ENCODE data around the gene EVA1C. TPM values are rescaled to one million over a fixed set of nuclear protein-coding genes. Genes with fewer than 3 reads are reported as not detected.
"Not testable (repeated sequence)": the region's sequence is repeated elsewhere in the genome, so short reads cannot be mapped to it uniquely, and the experiment has no call there.

EVA1C gene
- total RNA-seq, 1 donor from 2014 or later = 8.2 TPM

DNA sequence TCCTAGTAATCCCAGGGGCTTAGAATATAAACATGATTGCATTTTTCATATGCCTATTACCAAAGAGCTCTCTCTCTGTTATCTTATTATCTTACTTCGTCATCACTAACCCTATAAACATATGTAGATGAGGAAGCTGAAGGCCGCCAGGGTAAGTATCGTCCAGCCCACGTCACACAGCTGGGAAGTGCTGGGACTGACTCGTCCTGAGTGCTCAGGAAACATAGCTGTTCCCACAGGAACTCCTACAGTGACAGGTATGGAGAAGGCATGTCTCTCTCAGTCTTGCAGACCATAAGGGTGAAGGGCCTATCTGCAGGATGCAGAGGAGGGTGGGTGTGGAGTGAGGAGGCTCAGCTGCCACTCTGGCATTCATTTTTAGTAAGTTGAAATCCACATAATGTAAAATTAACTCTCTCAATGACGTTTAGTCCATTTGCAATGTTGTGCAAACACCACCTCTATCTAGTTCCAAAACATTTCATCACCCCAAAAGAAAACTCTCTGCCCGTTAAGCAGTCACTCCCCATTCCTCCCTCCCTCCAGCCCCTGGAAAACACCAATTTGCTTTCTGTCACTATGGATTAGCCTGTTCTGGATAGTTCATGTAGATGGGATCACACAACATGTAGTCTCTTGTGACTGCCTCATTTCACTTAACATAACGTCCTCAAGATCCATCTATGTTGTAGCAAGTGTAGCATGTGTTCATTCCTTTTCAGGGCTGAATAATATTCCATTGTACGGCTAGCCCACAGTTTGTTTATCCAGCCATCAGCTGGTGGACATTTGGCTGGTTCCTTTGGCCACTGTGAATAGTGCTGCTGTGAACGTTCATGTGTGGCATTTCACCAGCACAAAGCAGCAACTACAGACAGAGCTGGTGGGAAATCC lies 104.5 kb downstream of the EVA1C start:
- no peak overlapping the region for H3K4me3 Mint-ChIP-seq
- no peaks in the 10 kb centered on the region for H3K9me3 Mint-ChIP-seq
- no peak overlapping the region for H3K27ac Mint-ChIP-seq
- H3K4me1 Mint-ChIP-seq = no peaks in the 10 kb centered on the region
- H3K27me3 Mint-ChIP-seq = no peaks in the 10 kb centered on the region
- H3K36me3 Mint-ChIP-seq (ENCODE audit: low read depth) = no peaks in the 10 kb centered on the region
- no peak for DNase-seq
- intact Hi-C loops (cut with micrococcal nuclease) = no loop called here

DNA sequence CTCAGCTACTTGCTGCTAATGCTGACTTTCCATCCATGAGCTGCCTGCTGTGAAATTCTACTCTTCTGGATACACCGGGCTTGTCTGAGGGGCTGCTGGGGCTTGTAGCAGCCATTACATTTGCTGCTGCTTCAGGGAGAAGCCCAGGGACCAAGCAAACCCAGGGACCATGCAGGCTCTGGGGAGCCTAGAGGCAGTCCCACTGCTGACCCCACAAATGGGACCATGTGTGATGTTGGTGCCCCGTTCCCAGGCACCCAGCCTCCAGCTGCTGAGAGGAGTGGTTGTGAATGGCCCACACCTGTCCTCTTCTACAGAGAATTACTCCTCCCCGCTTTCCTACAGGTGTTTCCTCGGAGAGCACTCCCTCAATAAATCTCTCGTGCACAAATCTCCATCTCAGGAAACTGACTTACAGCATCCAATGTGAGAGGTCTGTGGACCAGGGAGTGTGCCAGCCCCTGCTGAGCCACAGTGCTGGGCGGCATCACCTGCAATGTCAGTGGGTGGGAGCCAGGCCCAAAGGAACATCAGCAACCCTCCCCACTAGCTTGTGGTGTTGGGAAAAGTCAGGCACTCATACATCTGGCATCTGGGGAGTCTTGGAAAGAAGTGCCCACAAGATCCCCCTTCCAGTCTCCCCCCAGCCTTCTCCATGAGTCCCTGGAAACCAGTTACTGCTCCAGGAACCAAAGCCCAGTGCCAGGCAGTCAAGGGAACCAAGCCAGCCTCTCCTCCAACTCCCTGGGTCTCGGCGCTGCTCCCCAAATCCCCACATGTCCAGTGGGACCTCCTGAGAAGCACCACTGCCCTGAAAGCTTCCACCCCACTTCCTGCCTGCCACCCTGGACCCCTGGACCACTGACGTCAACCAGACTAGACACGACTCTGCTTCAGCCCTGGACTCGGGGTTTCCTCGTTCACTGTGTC lies 107.7 kb downstream of the EVA1C start:
- no peaks in the 10 kb centered on the region for H3K9me3 Mint-ChIP-seq
- no peak overlapping the region for H3K4me3 Mint-ChIP-seq
- no peaks in the 10 kb centered on the region for H3K4me1 Mint-ChIP-seq
- H3K27me3 Mint-ChIP-seq = no peaks in the 10 kb centered on the region
- no peaks in the 10 kb centered on the region for H3K36me3 Mint-ChIP-seq (ENCODE audit: low read depth)
- H3K27ac Mint-ChIP-seq = no peak overlapping the region
- DNase-seq = no peak
- intact Hi-C loops (cut with micrococcal nuclease) = no loop called here

DNA sequence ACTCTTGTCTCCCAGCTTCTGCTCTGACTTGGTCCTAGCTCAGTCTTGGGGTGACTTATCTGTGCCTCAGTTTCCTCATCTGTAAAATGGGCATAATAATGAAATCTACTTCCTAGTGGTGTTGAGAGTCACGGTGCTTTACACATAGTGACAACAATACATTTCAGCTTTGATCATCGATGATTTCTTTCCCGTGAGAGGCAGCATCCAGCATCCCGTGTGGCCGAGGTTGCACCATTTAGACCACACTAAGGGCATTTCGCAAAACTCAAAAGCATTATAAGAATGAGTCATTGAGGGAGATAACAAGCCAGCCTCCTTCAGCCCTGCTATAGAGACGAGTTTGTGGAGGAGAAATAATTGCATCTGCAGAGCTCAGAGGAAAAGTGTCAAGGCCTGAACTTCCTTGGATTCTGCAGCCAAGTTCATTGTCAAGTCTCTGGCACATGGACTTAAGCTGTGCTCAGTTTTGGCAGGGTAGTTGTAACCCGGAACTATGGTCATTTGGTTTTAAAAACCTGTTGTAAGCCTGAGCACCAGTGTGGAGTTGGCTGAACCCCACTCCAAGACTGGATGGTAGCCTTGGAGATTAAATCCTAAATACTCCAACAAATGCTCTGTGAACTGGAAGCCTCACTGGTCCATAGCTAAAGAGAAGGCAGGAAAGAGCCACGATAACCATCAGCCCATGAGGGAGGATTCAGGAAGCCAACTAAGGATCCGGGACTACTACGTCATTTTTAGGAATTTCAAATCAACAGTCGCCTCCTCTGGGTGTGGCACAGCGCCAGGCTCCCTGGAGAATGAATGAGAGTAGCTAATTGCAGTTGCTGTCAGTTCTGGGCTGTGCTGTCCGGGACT lies 108.6 kb downstream of the EVA1C start:
- Mint-ChIP-seq H3K36me3 (ENCODE audit: low read depth) (no peaks in the 10 kb centered on the region), H3K4me1 (no peaks in the 10 kb centered on the region), H3K4me3 (no peak overlapping the region), H3K27me3 (no peaks in the 10 kb centered on the region), H3K9me3 (no peaks in the 10 kb centered on the region), H3K27ac (no peak overlapping the region)
- intact Hi-C loops (cut with micrococcal nuclease) = no loop called here
- DNase-seq = no peak

DNA sequence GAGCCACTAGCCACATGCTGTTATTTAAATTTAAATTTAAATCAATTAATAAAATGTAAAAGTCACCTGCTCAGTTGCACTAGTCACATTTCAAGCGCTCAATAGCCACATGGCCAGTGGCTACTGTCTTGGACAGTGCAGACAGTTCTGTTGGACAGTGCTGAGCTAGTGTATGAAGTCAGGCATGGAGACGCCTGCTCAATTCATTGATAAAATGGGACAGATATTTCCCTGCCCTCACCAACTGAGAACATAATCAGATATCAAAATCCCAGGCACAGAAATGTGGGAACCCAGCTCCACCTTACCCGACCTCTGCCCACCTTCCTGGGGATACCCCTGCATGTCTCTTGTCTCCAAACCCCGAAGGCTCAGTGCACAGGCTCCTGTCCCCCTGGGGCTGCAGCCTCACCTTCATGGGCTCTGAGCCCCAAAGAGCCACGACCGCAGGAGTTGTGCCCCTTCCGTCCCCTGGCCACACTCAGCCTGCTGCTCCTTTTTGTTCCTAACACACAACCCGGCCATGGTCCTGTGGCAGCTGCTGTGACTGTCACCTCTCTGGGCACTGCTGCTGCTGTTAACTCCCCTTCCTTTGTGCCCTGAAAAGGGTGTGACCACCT lies 109.3 kb downstream of the EVA1C start:
- DNase-seq = no peak
- Mint-ChIP-seq H3K27me3 (no peaks in the 10 kb centered on the region), H3K9me3 (no peaks in the 10 kb centered on the region), H3K4me1 (no peaks in the 10 kb centered on the region), H3K36me3 (ENCODE audit: low read depth) (no peaks in the 10 kb centered on the region), H3K27ac (no peak overlapping the region), H3K4me3 (no peak overlapping the region)
- intact Hi-C loops (cut with micrococcal nuclease) = no loop called here

GRCh38 chr21:32523463-32523862 lies 111.0 kb downstream of the EVA1C start:
- H3K4me3 Mint-ChIP-seq = no peak overlapping the region
- no peaks in the 10 kb centered on the region for H3K9me3 Mint-ChIP-seq
- DNase-seq = no peak
- H3K4me1 Mint-ChIP-seq = no peaks in the 10 kb centered on the region
- H3K27me3 Mint-ChIP-seq = no peaks in the 10 kb centered on the region
- intact Hi-C loops (cut with micrococcal nuclease) = no loop called here
- no peak overlapping the region for H3K27ac Mint-ChIP-seq
- H3K36me3 Mint-ChIP-seq (ENCODE audit: low read depth) = no peaks in the 10 kb centered on the region

GRCh38 chr21:32523988-32524719 lies 111.6 kb downstream of the EVA1C start:
- Mint-ChIP-seq H3K4me1 (no peaks in the 10 kb centered on the region), H3K36me3 (ENCODE audit: low read depth) (no peaks in the 10 kb centered on the region), H3K27ac (no peak overlapping the region), H3K4me3 (no peak overlapping the region), H3K27me3 (no peaks in the 10 kb centered on the region), H3K9me3 (no peaks in the 10 kb centered on the region)
- intact Hi-C loops (cut with micrococcal nuclease) = no loop called here
- no peak for DNase-seq

GRCh38 chr21:32525282-32525681 lies 112.8 kb downstream of the EVA1C start:
- Mint-ChIP-seq H3K27me3 (no peaks in the 10 kb centered on the region), H3K4me3 (no peak overlapping the region), H3K27ac (no peak overlapping the region), H3K4me1 (no peaks in the 10 kb centered on the region), H3K36me3 (ENCODE audit: low read depth) (no peaks in the 10 kb centered on the region), H3K9me3 (no peaks in the 10 kb centered on the region)
- no peak for DNase-seq
- intact Hi-C loops (cut with micrococcal nuclease) = no loop called here

GRCh38 chr21:32529679-32530078 lies 117.2 kb downstream of the EVA1C start:
- no peak for DNase-seq

GRCh38 chr21:32530809-32531208 lies 118.3 kb downstream of the EVA1C start:
- not testable (repeated sequence) for DNase-seq

More at GRCh38 chr21:32529679-32530078, 117.2 kb downstream of the EVA1C start:
- no peak overlapping the region for H3K4me3 Mint-ChIP-seq
- H3K27me3 Mint-ChIP-seq = no peaks in the 10 kb centered on the region
- no peaks in the 10 kb centered on the region for H3K9me3 Mint-ChIP-seq
- H3K36me3 Mint-ChIP-seq (ENCODE audit: low read depth) = no peaks in the 10 kb centered on the region
- H3K4me1 Mint-ChIP-seq = no peaks in the 10 kb centered on the region
- intact Hi-C loops (cut with micrococcal nuclease) = no loop called here
- no peak overlapping the region for H3K27ac Mint-ChIP-seq

GRCh38 chr21:32531561-32531960 lies 119.1 kb downstream of the EVA1C start:
- H3K27me3 Mint-ChIP-seq; H3K9me3 Mint-ChIP-seq; DNase-seq; H3K4me1 Mint-ChIP-seq; H3K36me3 Mint-ChIP-seq (ENCODE audit: low read depth); intact Hi-C loops (cut with micrococcal nuclease); H3K4me3 Mint-ChIP-seq; H3K27ac Mint-ChIP-seq: not testable (repeated sequence)

More at GRCh38 chr21:32530809-32531208, 118.3 kb downstream of the EVA1C start:
- H3K27me3 Mint-ChIP-seq; H3K27ac Mint-ChIP-seq; H3K9me3 Mint-ChIP-seq; H3K4me1 Mint-ChIP-seq; intact Hi-C loops (cut with micrococcal nuclease); H3K36me3 Mint-ChIP-seq (ENCODE audit: low read depth); H3K4me3 Mint-ChIP-seq: not testable (repeated sequence)

GRCh38 chr21:32532636-32533035 lies 120.1 kb downstream of the EVA1C start:
- H3K9me3 Mint-ChIP-seq = no peaks in the 10 kb centered on the region
- no peak overlapping the region for H3K4me3 Mint-ChIP-seq
- no peak for DNase-seq
- H3K36me3 Mint-ChIP-seq (ENCODE audit: low read depth) = no peaks in the 10 kb centered on the region
- intact Hi-C loops (cut with micrococcal nuclease) = no loop called here
- no peak overlapping the region for H3K27ac Mint-ChIP-seq
- peaks cover 2% of the 10 kb centered on the region for H3K27me3 Mint-ChIP-seq
- peaks cover 5% of the 10 kb centered on the region for H3K4me1 Mint-ChIP-seq

GRCh38 chr21:32533053-32533452 lies 120.5 kb downstream of the EVA1C start:
- no peaks in the 10 kb centered on the region for H3K9me3 Mint-ChIP-seq
- intact Hi-C loops (cut with micrococcal nuclease) = no loop called here

More at GRCh38 chr21:32533053-32533452, 120.5 kb downstream of the EVA1C start:
- Mint-ChIP-seq H3K4me3 (no peak overlapping the region), H3K27me3 (peaks cover 2% of the 10 kb centered on the region), H3K36me3 (ENCODE audit: low read depth) (no peaks in the 10 kb centered on the region), H3K27ac (no peak overlapping the region), H3K4me1 (peaks cover 5% of the 10 kb centered on the region)
- DNase-seq = no peak
